GM19324 (cell line): ENCODE data around the gene EFCAB9.
A peak's percentile ranks its signal among the peaks of the same experiment; 100 is the strongest.

Experiments used
- ATAC-seq: cut with Tn5 transposase; IDR thresholded peaks from one replicate; pipeline ENCODE4 v1.9.1; 2021; ENCODE audit warnings: mild to moderate bottlenecking, moderate library complexity; ENCODE audit not compliant: unreplicated experiment, low FRiP score

Gene EFCAB9

GRCh38 chr5:172164769-172165212, 29.2 kb upstream of the EFCAB9 start:
- ATAC-seq = no peak

DNA sequence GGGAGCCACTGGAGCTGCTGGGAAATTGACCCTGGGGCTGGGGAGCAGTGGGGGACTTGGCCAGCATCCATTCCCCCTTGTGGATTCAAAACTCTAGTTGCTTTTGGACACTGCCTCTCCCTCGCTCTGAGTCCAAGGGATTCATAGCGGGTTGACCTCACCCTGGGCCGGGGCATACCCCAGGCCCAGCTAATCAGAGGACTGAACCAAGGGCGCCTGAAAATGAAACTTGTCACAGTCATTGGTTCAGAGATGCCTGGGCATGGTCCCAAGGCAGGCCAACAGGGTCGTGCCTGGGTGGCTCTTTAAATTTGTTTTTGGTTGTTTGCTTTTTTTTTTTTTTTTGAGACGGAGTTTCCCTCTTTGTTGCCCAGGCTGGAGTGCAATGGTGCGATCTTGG, 28.5 kb upstream of the EFCAB9 start:
- ATAC-seq = no peak

GRCh38 chr5:172166030-172166826, 27.7 kb upstream of the EFCAB9 start:
- ATAC-seq = no peak

GRCh38 chr5:172167895-172168294, 26.1 kb upstream of the EFCAB9 start:
- no peak for ATAC-seq

DNA sequence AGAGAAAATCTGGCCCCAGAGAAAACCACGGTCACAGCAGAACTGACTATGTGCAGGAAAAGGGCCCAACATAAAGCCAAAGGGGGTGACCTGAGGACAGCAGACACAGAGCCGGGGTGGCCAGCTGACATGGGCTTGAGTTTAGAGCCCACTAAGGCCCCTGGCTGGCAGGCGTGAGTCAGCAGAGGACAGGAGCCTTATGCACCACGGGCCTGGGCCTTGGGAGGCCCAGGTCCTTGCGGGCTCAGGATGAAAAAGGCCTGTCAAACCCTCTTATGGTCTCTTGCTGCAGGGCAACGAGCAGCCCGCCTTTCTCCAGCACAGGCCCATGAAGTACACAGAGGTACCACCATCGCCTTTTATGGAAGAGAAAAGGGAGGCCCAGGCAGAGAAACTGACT, 25.7 kb upstream of the EFCAB9 start:
- no peak for ATAC-seq

DNA sequence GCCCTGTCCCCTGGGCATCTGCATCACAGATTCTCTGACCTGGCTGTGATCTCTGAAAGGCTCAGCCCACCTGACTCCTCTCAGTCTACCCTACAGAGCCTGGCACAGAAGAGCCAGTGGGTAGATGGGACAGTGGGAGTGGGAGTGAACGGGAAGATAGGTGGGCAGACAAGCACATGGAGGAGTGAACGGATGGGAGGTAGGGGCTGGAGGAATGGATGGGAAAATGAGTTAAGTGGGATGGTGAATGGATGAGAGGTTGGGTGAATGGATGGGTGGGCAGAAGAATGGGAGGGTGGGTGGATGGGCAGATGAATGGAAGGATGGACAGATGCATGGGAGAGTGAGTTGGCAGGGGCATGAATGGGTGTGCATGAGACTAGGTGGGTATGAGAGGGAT, 24.8 kb upstream of the EFCAB9 start:
- no peak for ATAC-seq

DNA sequence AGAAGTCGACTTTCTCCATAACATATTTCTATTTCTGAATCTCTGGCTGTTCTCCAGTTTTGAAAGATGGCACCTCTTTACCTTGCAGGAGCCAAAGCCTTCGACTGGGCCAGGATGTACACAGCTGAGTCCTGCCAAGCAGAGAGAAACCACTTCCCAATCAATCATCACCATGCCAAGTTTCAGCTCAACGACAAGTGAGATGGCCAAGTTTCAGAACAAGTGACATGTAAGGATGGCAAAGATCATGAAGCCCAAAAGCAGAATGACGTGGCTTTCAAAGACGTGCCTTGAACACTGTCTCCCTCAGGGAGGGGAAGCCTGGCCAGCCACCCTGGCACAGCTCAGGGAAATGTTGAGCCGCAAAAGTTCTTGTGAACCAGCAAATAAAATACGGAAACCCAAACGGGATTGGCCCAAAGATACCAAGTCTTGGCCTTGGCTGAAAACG, 23.7 kb upstream of the EFCAB9 start:
- ATAC-seq = no peak

DNA sequence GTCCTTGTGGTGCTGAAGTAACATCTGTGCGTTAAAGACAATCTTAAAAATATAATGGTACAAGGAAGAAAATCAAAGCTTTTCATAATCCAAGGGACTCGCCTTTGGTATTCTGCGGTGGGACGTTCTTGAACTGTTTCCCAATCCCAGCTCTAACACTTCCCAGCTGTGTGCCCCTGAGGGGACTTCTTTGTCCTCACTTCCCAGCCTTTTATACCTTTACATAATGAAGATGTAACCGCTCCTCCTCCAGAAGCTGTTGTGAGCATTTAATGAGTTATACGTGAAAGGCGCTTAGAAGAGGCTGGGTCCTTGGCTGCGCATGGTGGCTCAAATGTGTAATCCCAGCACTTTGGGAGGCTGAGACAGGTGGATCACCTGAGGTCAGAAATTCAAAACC, 22.9 kb upstream of the EFCAB9 start:
- no peak for ATAC-seq

DNA sequence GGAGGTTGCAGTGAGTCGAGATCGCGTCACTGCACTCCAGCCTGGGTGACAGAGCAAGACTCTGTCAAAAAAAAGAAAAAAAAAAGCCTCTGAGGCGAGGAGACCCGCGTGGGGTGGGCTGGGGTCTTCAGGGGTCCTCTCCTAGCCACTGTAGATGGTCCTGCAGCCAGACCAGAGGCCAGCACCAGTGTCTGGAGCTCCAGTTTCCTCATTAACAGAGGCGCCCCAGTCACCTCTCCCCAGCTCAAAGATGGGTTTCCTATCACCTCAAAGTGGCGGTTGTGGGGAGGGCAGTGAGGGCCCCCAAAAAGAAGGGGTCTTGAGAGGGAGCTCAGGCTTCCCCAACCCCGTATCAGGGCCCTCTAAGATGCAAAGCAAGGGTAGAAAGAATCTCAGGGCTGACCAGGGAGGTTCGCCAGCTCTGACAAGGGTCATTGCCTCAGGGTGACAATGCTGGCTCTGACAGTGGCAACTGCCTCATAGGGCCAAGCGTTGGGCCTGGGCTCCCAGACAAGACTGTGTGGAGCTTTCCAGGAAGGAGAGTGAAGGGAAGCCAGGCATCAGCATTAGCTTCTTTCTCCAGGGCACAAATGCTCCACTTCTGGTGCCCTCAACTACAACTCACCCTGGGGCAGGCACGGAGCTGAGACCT, 20.9 kb upstream of the EFCAB9 start:
- no peak for ATAC-seq

DNA sequence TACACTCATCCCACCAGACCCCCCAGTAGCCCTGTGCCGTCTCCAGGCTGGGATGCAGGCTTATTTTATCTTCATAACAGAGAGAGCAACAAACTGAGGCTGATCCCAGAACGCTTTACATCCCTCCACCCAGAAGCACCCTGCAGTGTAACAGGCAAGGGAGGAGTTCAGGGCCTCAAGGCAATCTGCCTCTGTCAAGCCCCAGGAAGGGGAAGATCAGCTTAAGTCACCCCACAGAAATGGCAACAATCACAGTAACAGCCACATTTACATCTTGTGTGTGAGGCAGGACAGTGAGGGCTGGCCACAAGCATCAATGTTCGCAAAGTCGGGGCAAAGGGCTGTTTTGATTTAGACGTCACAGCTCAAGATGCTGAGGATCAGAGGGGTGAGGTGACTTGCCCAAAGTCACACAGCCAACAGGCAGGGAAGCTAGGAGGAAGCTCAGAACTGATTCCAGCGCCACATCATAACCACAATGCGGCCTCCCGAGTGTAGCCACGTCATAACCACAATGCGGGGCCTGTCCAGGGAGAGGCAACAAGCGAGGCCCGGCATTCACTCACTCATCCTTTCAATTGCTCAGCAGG, 20.3 kb upstream of the EFCAB9 start:
- ATAC-seq = no peak

DNA sequence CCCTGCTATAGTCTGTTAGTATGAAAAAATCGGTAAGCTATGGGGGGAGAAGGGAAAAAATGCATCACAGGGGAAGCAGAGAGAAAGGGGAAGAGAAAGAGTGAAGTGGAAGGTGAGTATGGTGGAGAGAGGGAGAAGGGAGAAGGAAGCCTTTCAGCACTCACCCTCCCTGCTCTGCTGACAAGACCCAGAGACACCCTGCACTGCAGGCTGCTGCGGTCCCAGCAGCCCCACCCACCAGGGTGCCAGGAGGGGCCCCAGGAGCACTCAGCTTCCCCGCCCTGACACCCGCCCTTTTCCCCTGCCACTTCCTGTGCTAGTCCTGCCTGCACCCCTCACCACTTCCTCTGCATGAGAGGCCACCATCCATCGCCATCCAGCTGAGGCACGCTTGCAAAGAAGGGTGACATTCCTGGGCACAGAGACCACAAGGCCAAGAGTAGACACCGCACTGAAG, 18.7 kb upstream of the EFCAB9 start:
- peak; percentile 70 for ATAC-seq

GRCh38 chr5:172177176-172177575, 16.8 kb upstream of the EFCAB9 start:
- no peak for ATAC-seq

DNA sequence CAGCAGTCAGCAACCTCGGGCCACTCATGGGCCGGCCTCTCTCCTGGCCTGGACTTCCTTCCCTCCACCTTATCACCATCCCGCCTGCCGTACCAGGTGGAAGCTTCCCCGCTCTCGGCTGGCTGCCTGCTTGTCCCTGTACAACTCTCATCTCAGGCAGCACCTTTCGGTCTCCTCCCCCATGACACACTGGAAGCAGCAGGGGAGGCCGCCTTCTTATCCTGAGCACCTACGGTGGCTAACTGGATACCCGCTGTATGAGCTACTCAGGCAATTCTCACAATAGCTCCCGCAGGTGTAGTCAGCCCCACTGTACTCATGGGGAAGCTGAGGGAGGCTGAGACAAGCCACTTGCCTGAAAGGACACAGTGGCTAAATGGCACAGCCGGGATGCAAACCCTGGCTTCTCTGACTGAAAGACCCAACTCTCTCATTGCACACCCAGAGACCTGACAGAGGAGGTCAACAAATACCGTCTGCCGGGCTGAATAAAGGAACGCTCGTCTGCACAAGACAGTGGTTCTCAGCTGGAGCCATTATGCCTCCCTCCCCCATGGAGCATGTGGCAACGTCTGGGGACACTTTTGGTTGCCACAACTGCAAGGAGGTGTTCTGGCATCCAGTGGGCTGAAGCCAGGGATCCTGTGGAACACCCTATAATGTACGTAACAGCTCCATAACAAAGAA, 15.5 kb upstream of the EFCAB9 start:
- no peak for ATAC-seq

DNA sequence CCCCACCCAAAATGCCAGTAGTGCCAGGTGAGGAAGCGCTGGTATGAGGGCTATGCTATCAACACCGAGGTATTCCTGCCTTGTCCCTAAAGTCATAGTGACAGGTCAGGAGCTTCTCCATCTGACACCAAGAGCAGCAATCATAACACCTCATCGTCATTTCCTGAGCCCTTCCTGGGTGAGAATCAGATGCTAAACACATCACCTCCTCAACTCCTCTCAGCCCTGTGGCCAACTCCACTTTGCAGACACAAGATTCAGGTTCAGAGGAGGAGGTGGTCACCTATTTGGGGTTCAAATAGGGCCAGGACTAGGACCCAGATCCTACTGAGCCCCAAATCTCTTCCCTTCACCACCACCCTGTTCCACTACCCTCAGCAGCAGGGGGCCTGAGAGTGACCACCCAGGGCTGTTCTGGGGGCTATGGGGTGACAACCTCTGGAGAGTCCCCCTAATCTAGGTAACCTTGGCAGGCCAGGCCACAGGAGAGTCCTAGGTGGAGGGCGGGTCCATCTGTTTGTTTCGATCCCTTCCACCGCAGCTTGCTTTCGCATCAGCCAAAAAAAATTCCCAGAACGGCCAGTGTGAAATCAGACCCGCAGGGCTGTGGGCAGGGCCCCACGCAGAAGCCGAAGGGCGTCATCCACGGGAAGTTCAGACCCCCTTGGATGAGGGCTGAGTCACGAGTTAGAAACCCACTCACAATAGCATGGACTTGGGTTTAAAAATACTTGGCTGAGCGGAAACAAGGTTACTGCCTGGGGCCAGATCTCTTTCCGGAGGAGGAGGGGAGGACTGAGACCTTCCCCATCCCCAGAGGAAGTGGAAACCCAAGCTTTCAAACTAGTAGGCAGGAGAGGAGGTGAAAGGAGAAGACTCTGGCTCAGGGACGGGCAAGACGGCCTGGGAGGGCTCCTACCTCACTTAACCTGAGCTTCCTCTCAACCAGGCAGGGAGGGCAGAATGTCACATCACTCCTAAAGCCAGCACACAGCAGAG, 14.7 kb upstream of the EFCAB9 start:
- peak; percentile 33 for ATAC-seq

DNA sequence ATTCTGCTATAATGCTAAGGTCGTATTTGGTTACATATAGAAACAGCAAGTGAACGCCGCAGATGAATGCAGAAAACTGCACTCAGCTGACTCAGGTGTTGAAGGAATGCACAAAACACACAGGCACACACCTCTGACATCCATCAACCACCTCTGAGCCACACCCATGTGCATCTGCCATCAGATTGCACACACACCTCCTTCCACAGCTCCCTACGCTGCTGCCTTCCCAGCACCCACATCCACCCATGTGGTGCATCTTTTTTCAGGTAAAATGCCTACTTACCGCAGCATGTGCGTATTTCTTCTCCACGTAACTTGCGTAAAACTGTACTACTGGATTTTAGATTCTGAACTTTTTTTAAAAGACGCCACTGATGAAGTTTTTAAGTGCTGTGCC, 13.0 kb upstream of the EFCAB9 start:
- no peak for ATAC-seq

DNA sequence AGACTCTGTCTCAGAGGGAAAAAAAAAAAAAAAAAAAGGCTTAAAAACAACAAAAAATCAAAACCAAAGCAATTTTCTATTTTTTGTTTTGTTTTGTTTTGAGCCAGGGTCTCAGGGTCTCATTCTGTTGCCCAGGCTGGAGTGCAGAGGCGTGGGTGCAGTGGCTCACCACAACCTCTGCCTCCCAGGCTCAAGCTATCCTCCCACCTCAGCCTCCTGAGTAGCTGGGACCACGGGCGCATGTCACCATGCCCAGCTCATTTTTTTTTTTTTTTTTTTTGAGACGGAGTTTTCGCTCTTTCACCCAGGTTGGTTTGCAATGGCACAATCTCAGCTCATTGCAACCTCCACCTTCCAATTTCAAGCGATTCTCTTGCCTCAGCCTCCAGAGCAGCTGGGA, 11.7 kb upstream of the EFCAB9 start:
- no peak for ATAC-seq

- no peak for ATAC-seq
Observed at GRCh38 chr5:172183881-172184280, 10.1 kb upstream of the EFCAB9 start.

- ATAC-seq = no peak
Observed at GRCh38 chr5:172185096-172185461, 8.9 kb upstream of the EFCAB9 start.

- ATAC-seq = no peak
Observed at GRCh38 chr5:172186114-172186695, 7.8 kb upstream of the EFCAB9 start.
